IPS DF 19.7 (cell line): Measurements from ENCODE around the gene MDH1B.
"Not testable (repeated sequence)": the region's sequence is repeated elsewhere in the genome, so short reads cannot be mapped to it uniquely, and the experiment has no call there.

Experiments
- DNase-seq: peaks from one replicate; pipeline ENCODE4 v3.0.0-alpha.2; 2013; ENCODE audit warnings: low read depth, low spot score

MDH1B gene

GRCh38 chr2:206766057-206766930 is 1.2 kb upstream of the MDH1B start:
- DNase-seq = no peak

- DNase-seq = no peak
Measured at GRCh38 chr2:206764673-206765241, 371 bp downstream of the MDH1B start.

- DNase-seq = no peak
Measured at GRCh38 chr2:206756816-206757215, 8.3 kb downstream of the MDH1B start.

GRCh38 chr2:206740800-206741199 is 24.3 kb downstream of the MDH1B start:
- no peak for DNase-seq

- no peak for DNase-seq
Measured at GRCh38 chr2:206739271-206739670, 25.9 kb downstream of the MDH1B start.

GRCh38 chr2:206736935-206737334 is 28.2 kb downstream of the MDH1B start:
- DNase-seq = no peak

GRCh38 chr2:206733341-206733740 is 31.8 kb downstream of the MDH1B start:
- DNase-seq = no peak

- no peak for DNase-seq
Measured at GRCh38 chr2:206728277-206729199, 36.6 kb downstream of the MDH1B start.

GRCh38 chr2:206727287-206727686 is 37.8 kb downstream of the MDH1B start:
- no peak for DNase-seq

GRCh38 chr2:206723288-206723687 is 41.8 kb downstream of the MDH1B start:
- DNase-seq = no peak

GRCh38 chr2:206721256-206721920 is 43.7 kb downstream of the MDH1B start:
- no peak for DNase-seq

- DNase-seq = no peak
Measured at GRCh38 chr2:206718296-206718695, 46.8 kb downstream of the MDH1B start, which contains the start of gene DYTN. Gene DYTN, minus strand, starts transcription at chr2:206718396. Its CDS starts 117 bp downstream, at chr2:206718279.

GRCh38 chr2:206716623-206717022 is 48.5 kb downstream of the MDH1B start:
- DNase-seq = no peak

GRCh38 chr2:206715183-206715582 is 49.9 kb downstream of the MDH1B start:
- not testable (repeated sequence) for DNase-seq

- DNase-seq = no peak
Measured at GRCh38 chr2:206713746-206714145, 51.4 kb downstream of the MDH1B start.

GRCh38 chr2:206708286-206708685 is 56.8 kb downstream of the MDH1B start:
- DNase-seq = no peak

- DNase-seq = no peak
Measured at GRCh38 chr2:206707164-206707701, 57.9 kb downstream of the MDH1B start.

- no peak for DNase-seq
Measured at GRCh38 chr2:206701952-206702605, 63.0 kb downstream of the MDH1B start.

GRCh38 chr2:206700156-206700555 is 65.0 kb downstream of the MDH1B start:
- no peak for DNase-seq

GRCh38 chr2:206698811-206699210 is 66.3 kb downstream of the MDH1B start:
- no peak for DNase-seq

GRCh38 chr2:206696910-206697309 is 68.2 kb downstream of the MDH1B start:
- no peak for DNase-seq
